PC-3 (cell line): ENCODE results near the gene ZNF646.

Experiments used
- CTCF ChIP-seq: fragments of 300-600 bp; sonication (generic); conservative IDR thresholded peaks from 2 replicates; pipeline ENCODE4 v1.5.1; 2017; ENCODE audit warnings: antibody characterized with exemption, low read depth, mild to moderate bottlenecking, low read length
- EZH2 ChIP-seq: fragments of 300-600 bp; sonication (generic); IDR thresholded peaks from one replicate; pipeline ENCODE4 v1.6.1; 2017; ENCODE audit warnings: antibody characterized with exemption, mild to moderate bottlenecking, low read length; ENCODE audit not compliant: unreplicated experiment

DNA sequence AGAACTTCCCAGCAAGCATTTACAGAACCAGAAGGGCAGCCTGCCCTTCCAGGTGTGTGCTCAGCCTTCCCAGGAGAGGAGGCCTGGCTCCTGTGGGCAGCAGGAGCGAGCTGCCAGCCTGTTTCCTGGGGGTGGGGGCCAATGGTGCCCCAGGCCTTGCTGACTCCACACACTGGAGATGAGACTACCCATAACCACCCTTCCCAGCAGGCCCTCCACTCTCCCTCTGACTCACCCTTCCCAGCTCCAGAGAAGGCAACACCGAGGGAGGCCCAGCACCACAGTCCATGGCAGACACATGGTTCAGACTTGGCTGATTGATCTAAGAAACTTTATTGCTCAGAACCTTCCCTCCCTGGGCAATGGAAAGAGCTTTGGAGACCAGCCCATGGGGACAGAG lies 16.3 kb downstream of the ZNF646 start:
- TF ChIP-seq CTCF (no peak), EZH2 (no peak)
